HEK293 (cell line): Measurements from ENCODE around the gene PAK6.

ENCODE experiments used
- EGR2 ChIP-seq: fragments of 450-650 bp; formaldehyde crosslinking; IDR thresholded peaks from 2 replicates; pipeline ENCODE4 v1.5.1; 2016; ENCODE audit warnings: low read depth, missing biosample characterization, missing genetic modification characterization
- GLIS1 ChIP-seq: fragments of 450-650 bp; formaldehyde crosslinking; IDR thresholded peaks from 2 replicates; pipeline ENCODE4 v1.5.1; 2016; ENCODE audit warnings: missing biosample characterization, missing genetic modification characterization
- KLF9 ChIP-seq: fragments of 450-650 bp; formaldehyde crosslinking; IDR thresholded peaks from 2 replicates; pipeline ENCODE4 v1.5.1; 2016; ENCODE audit warnings: missing biosample characterization, missing genetic modification characterization, low read depth
- SP7 ChIP-seq: fragments of 450-650 bp; formaldehyde crosslinking; IDR thresholded peaks from 2 replicates; pipeline ENCODE4 v1.5.1; 2016; ENCODE audit warnings: missing biosample characterization, missing genetic modification characterization
- ZNF155 ChIP-seq: fragments of 450-650 bp; formaldehyde crosslinking; IDR thresholded peaks from 2 replicates; pipeline ENCODE4 v1.5.1; 2016; ENCODE audit warnings: missing biosample characterization, missing genetic modification characterization
- ZNF169 ChIP-seq: fragments of 450-650 bp; formaldehyde crosslinking; IDR thresholded peaks from 2 replicates; pipeline ENCODE4 v1.5.1; 2016; ENCODE audit warnings: missing biosample characterization, missing genetic modification characterization
- ZNF280C ChIP-seq: fragments of 450-650 bp; formaldehyde crosslinking; IDR thresholded peaks from 2 replicates; pipeline ENCODE4 v1.5.1; 2016; ENCODE audit warnings: missing biosample characterization, missing genetic modification characterization
- ZNF311 ChIP-seq: fragments of 450-650 bp; formaldehyde crosslinking; IDR thresholded peaks from 2 replicates; pipeline ENCODE4 v1.5.1; 2017; ENCODE audit warnings: missing biosample characterization, missing genetic modification characterization, borderline replicate concordance
- ZNF366 ChIP-seq: fragments of 450-650 bp; formaldehyde crosslinking; conservative IDR thresholded peaks from 2 replicates; pipeline ENCODE4 v1.5.1; 2016; ENCODE audit warnings: missing biosample characterization, missing genetic modification characterization
- ZNF37A ChIP-seq: fragments of 450-650 bp; IDR thresholded peaks from 2 replicates; pipeline ENCODE4 v1.5.1; 2018; ENCODE audit warnings: missing biosample characterization, missing genetic modification characterization
- ZNF404 ChIP-seq: fragments of 450-650 bp; formaldehyde crosslinking; IDR thresholded peaks from 2 replicates; pipeline ENCODE4 v1.5.1; 2017; ENCODE audit warnings: missing biosample characterization, missing genetic modification characterization
- ZNF433 ChIP-seq: fragments of 450-650 bp; formaldehyde crosslinking; IDR thresholded peaks from 2 replicates; pipeline ENCODE4 v1.5.1; 2016; ENCODE audit warnings: missing biosample characterization, missing genetic modification characterization, low read depth
- ZNF473 ChIP-seq: fragments of 450-650 bp; formaldehyde crosslinking; IDR thresholded peaks from 2 replicates; pipeline ENCODE4 v1.5.1; 2017; ENCODE audit warnings: missing biosample characterization, missing genetic modification characterization
- ZNF600 ChIP-seq: fragments of 450-650 bp; formaldehyde crosslinking; IDR thresholded peaks from 2 replicates; pipeline ENCODE4 v1.5.1; 2016; ENCODE audit warnings: missing biosample characterization, missing genetic modification characterization
- ZNF629 ChIP-seq: fragments of 450-650 bp; formaldehyde crosslinking; IDR thresholded peaks from 2 replicates; pipeline ENCODE4 v1.5.1; 2017; ENCODE audit warnings: missing biosample characterization, missing genetic modification characterization
- ZNF658 ChIP-seq: fragments of 450-650 bp; formaldehyde crosslinking; IDR thresholded peaks from 2 replicates; pipeline ENCODE4; 2016; ENCODE audit warnings: missing biosample characterization, missing genetic modification characterization
- ZNF664 ChIP-seq: fragments of 450-650 bp; formaldehyde crosslinking; IDR thresholded peaks from 2 replicates; pipeline ENCODE4 v1.5.1; 2016; ENCODE audit warnings: missing biosample characterization, missing genetic modification characterization
- ZNF677 ChIP-seq: fragments of 450-650 bp; IDR thresholded peaks from 2 replicates; pipeline ENCODE4 v1.5.0; 2018; ENCODE audit warnings: missing biosample characterization, mild to moderate bottlenecking, missing genetic modification characterization, moderate library complexity
- ZNF768 ChIP-seq: fragments of 450-650 bp; formaldehyde crosslinking; IDR thresholded peaks from 2 replicates; pipeline ENCODE4 v1.5.1; 2018; ENCODE audit warnings: missing biosample characterization, mild to moderate bottlenecking, missing genetic modification characterization
- ZSCAN18 ChIP-seq: fragments of 450-650 bp; formaldehyde crosslinking; IDR thresholded peaks from 2 replicates; pipeline ENCODE4 v1.5.1; 2016; ENCODE audit warnings: missing biosample characterization, missing genetic modification characterization
- ZSCAN4 ChIP-seq: fragments of 450-650 bp; formaldehyde crosslinking; IDR thresholded peaks from 2 replicates; pipeline ENCODE4 v1.5.1; 2017; ENCODE audit warnings: missing biosample characterization, missing genetic modification characterization
- TF ChIP-seq, protein P1 (sequence below): fragments of 450-650 bp; formaldehyde crosslinking; IDR thresholded peaks from 2 replicates; pipeline ENCODE4 v1.5.1; 2017; ENCODE audit warnings: missing biosample characterization, missing genetic modification characterization
- TF ChIP-seq, protein P2 (sequence below): fragments of 450-650 bp; formaldehyde crosslinking; IDR thresholded peaks from 2 replicates; pipeline ENCODE4 v1.5.1; 2016; ENCODE audit warnings: missing biosample characterization, missing genetic modification characterization
- TF ChIP-seq, protein P3 (sequence below): fragments of 450-650 bp; formaldehyde crosslinking; IDR thresholded peaks from 2 replicates; pipeline ENCODE4 v1.5.1; 2016; ENCODE audit warnings: missing biosample characterization, missing genetic modification characterization
- TF ChIP-seq, protein P4 (sequence below): fragments of 450-650 bp; formaldehyde crosslinking; conservative IDR thresholded peaks from 2 replicates; pipeline ENCODE4 v1.5.1; 2016; ENCODE audit warnings: low read depth, missing biosample characterization, missing genetic modification characterization

PAK6 gene

GRCh38 chr15:40320931-40321371 is 82.1 kb downstream of the PAK6 start (continued):
- TF ChIP-seq ZNF677 (tag by site-specific recombination) (no peak), EGR2 (tag by site-specific recombination) (no peak), ZNF155 (tag by site-specific recombination) (no peak), ZNF37A (tag by site-specific recombination) (no peak), ZNF433 (tag by site-specific recombination) (no peak), ZNF664 (no peak), ZNF280C (tag by site-specific recombination) (no peak), ZNF768 (tag by site-specific recombination) (no peak), ZNF658 (tag by site-specific recombination) (no peak), ZSCAN18 (tag by site-specific recombination) (no peak), ZNF366 (no peak), SP7 (tag by site-specific recombination) (peak; percentile 26), ZNF404 (tag by site-specific recombination) (no peak), ZSCAN4 (tag by site-specific recombination) (no peak), ZNF600 (tag by site-specific recombination) (no peak), ZNF629 (no peak), ZNF311 (no peak), ZNF473 (no peak), KLF9 (tag by site-specific recombination) (no peak), GLIS1 (tag by site-specific recombination) (peak; percentile 91), ZNF169 (no peak)
- TF ChIP-seq, protein P1, sequence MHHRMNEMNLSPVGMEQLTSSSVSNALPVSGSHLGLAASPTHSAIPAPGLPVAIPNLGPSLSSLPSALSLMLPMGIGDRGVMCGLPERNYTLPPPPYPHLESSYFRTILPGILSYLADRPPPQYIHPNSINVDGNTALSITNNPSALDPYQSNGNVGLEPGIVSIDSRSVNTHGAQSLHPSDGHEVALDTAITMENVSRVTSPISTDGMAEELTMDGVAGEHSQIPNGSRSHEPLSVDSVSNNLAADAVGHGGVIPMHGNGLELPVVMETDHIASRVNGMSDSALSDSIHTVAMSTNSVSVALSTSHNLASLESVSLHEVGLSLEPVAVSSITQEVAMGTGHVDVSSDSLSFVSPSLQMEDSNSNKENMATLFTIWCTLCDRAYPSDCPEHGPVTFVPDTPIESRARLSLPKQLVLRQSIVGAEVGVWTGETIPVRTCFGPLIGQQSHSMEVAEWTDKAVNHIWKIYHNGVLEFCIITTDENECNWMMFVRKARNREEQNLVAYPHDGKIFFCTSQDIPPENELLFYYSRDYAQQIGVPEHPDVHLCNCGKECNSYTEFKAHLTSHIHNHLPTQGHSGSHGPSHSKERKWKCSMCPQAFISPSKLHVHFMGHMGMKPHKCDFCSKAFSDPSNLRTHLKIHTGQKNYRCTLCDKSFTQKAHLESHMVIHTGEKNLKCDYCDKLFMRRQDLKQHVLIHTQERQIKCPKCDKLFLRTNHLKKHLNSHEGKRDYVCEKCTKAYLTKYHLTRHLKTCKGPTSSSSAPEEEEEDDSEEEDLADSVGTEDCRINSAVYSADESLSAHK (tag by site-specific recombination): 0 out of 2 replicates have a peak, but pooled peaks have one; percentile 27
- TF ChIP-seq, protein P2, sequence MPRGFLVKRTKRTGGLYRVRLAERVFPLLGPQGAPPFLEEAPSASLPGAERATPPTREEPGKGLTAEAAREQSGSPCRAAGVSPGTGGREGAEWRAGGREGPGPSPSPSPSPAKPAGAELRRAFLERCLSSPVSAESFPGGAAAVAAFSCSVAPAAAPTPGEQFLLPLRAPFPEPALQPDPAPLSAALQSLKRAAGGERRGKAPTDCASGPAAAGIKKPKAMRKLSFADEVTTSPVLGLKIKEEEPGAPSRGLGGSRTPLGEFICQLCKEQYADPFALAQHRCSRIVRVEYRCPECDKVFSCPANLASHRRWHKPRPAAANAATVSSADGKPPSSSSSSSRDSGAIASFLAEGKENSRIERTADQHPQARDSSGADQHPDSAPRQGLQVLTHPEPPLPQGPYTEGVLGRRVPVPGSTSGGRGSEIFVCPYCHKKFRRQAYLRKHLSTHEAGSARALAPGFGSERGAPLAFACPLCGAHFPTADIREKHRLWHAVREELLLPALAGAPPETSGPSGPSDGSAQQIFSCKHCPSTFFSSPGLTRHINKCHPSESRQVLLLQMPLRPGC: no peak
- TF ChIP-seq, protein P3, sequence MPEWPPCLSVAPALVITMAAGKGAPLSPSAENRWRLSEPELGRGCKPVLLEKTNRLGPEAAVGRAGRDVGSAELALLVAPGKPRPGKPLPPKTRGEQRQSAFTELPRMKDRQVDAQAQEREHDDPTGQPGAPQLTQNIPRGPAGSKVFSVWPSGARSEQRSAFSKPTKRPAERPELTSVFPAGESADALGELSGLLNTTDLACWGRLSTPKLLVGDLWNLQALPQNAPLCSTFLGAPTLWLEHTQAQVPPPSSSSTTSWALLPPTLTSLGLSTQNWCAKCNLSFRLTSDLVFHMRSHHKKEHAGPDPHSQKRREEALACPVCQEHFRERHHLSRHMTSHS: no peak
- TF ChIP-seq, protein P4, sequence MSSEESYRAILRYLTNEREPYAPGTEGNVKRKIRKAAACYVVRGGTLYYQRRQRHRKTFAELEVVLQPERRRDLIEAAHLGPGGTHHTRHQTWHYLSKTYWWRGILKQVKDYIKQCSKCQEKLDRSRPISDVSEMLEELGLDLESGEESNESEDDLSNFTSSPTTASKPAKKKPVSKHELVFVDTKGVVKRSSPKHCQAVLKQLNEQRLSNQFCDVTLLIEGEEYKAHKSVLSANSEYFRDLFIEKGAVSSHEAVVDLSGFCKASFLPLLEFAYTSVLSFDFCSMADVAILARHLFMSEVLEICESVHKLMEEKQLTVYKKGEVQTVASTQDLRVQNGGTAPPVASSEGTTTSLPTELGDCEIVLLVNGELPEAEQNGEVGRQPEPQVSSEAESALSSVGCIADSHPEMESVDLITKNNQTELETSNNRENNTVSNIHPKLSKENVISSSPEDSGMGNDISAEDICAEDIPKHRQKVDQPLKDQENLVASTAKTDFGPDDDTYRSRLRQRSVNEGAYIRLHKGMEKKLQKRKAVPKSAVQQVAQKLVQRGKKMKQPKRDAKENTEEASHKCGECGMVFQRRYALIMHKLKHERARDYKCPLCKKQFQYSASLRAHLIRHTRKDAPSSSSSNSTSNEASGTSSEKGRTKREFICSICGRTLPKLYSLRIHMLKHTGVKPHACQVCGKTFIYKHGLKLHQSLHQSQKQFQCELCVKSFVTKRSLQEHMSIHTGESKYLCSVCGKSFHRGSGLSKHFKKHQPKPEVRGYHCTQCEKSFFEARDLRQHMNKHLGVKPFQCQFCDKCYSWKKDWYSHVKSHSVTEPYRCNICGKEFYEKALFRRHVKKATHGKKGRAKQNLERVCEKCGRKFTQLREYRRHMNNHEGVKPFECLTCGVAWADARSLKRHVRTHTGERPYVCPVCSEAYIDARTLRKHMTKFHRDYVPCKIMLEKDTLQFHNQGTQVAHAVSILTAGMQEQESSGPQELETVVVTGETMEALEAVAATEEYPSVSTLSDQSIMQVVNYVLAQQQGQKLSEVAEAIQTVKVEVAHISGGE (tag by site-specific recombination): no peak
